Uterus (tissue), 2 donors: ENCODE measurements around the gene SLC17A8.

ENCODE experiments used
- CTCF ChIP-seq, 4 experiments: fragments of 200-600 bp in 2 of 4; fragments of 450-650 bp in 2 of 4; sonication (generic) in 2 of 4; IDR thresholded peaks; one replicate each; pipeline ENCODE4 v1.5.1; 2016 to 2019; ENCODE audit warnings: antibody characterized with exemption in 4 of 4, mild to moderate bottlenecking in 2 of 4, moderate library complexity in 1 of 4
- POLR2A ChIP-seq, 2 donors: fragments of 450-650 bp; IDR thresholded peaks; one replicate each; pipeline ENCODE4 v1.6.1; 2016; ENCODE audit warnings: antibody characterized with exemption in 2 of 2, mild to moderate bottlenecking in 1 of 2, moderate library complexity in 1 of 2

- TF ChIP-seq CTCF (IDR thresholded peaks at IDR 0.05) = no peak
- TF ChIP-seq POLR2A (IDR thresholded peaks at IDR 0.05) = no peak
Measured at GRCh38 chr12:100461330-100461973, 104.6 kb downstream of the SLC17A8 start.
